ENCODE measurements around the gene C16orf54. TPM values are rescaled to one million over a fixed set of nuclear protein-coding genes. Genes with fewer than 3 reads are reported as not detected.
"Not testable (repeated sequence)": the region's sequence is repeated elsewhere in the genome, so short reads cannot be mapped to it uniquely, and the experiment has no call there.

Gene C16orf54
- total RNA-seq, 1 experiment from 2014 or later, result not detected

DNA sequence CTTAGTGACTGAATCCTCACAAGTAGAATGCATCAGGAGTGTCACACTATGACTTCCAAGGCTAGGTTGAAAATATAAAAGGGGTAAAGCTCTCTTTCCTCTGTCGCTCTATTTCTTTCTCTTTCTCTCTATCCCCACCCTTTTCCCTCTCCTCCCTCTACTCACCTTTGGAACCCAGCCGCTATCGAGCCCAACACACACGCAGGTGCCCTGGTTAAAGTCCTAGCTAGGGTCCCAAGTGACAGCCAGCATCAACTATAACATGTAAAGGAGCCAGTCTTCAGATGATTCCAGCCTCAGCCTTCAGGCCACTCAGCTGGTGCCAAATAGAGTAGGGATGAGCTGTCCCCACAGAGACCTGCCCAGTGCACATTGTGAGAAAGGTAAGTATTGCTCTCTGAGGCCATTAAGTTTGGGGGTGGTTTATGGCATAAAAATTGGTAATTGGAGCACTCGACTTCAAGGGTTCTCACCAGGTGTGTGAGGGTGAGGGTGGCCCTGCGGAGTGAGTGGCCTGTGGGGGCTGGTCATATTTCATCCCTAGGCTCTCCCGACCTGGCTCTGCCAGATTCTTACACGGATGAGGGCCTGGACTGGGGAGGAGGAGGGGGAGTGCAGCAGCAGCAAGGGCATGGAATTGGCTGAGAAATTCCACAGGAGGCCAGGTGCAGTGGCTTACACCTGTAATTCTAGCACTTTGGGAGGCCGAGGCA is 14.9 kb upstream of the C16orf54 start:
- Mint-ChIP-seq H3K27me3 (ENCODE audit: unreplicated experiment) (no peaks in the 10 kb centered on the region), H3K9me3 (ENCODE audit: low read depth, unreplicated experiment) (no peaks in the 10 kb centered on the region), H3K4me1 (ENCODE audit: low read depth, unreplicated experiment) (peaks cover 18% of the 10 kb centered on the region), H3K36me3 (ENCODE audit: insufficient read depth, unreplicated experiment) (peaks cover 12% of the 10 kb centered on the region), H3K27ac (ENCODE audit: unreplicated experiment) (no peak overlapping the region), H3K4me3 (ENCODE audit: low read depth, unreplicated experiment) (no peak overlapping the region)
- CTCF ChIA-PET, result no interaction called here
- DNase-seq, result no peak
- intact Hi-C loops (cut with micrococcal nuclease; ENCODE audit: unreplicated experiment), result no loop called here
- TF ChIP-seq, protein P1, sequence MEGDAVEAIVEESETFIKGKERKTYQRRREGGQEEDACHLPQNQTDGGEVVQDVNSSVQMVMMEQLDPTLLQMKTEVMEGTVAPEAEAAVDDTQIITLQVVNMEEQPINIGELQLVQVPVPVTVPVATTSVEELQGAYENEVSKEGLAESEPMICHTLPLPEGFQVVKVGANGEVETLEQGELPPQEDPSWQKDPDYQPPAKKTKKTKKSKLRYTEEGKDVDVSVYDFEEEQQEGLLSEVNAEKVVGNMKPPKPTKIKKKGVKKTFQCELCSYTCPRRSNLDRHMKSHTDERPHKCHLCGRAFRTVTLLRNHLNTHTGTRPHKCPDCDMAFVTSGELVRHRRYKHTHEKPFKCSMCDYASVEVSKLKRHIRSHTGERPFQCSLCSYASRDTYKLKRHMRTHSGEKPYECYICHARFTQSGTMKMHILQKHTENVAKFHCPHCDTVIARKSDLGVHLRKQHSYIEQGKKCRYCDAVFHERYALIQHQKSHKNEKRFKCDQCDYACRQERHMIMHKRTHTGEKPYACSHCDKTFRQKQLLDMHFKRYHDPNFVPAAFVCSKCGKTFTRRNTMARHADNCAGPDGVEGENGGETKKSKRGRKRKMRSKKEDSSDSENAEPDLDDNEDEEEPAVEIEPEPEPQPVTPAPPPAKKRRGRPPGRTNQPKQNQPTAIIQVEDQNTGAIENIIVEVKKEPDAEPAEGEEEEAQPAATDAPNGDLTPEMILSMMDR (IDR thresholded peaks at IDR 0.05; ENCODE audit: unreplicated experiment), result no peak
- no TSS peak for BruUV-seq (replicated peaks)

DNA sequence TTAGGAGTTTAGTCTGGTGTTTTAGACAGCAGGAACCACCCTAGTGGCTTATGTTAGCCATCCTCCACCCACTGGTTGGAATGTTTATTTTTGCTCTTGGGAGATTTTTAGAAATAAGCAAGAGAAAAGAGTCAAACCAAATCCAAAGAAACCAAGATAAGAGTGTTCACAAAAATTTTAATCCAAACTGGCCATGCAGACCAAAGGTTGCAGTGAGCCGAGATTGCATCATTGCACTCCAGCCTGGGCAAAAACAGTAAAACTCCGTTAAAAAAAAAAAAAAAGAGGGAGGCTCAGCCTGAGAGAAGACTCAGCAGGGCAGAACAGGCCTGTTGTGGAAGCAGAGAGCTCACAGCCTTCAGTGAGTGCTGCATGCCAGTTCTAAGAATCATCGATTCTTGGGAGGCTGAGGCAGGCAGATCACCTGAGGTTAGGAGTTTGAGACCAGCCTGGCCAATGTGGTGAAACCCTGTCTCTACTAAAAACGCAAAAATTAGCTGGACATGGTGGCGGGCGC is 12.2 kb upstream of the C16orf54 start:
- Mint-ChIP-seq H3K27ac (ENCODE audit: unreplicated experiment) (no peak overlapping the region), H3K9me3 (ENCODE audit: low read depth, unreplicated experiment) (no peaks in the 10 kb centered on the region), H3K36me3 (ENCODE audit: insufficient read depth, unreplicated experiment) (peaks cover 3% of the 10 kb centered on the region), H3K27me3 (ENCODE audit: unreplicated experiment) (no peaks in the 10 kb centered on the region), H3K4me1 (ENCODE audit: low read depth, unreplicated experiment) (peaks cover 8% of the 10 kb centered on the region), H3K4me3 (ENCODE audit: low read depth, unreplicated experiment) (no peak overlapping the region)
- BruUV-seq (replicated peaks), result no TSS peak
- CTCF ChIA-PET, result no interaction called here
- TF ChIP-seq, protein P1 (IDR thresholded peaks at IDR 0.05; ENCODE audit: unreplicated experiment), result no peak
- DNase-seq, result no peak
- intact Hi-C loops (cut with micrococcal nuclease; ENCODE audit: unreplicated experiment), result no loop called here

DNA sequence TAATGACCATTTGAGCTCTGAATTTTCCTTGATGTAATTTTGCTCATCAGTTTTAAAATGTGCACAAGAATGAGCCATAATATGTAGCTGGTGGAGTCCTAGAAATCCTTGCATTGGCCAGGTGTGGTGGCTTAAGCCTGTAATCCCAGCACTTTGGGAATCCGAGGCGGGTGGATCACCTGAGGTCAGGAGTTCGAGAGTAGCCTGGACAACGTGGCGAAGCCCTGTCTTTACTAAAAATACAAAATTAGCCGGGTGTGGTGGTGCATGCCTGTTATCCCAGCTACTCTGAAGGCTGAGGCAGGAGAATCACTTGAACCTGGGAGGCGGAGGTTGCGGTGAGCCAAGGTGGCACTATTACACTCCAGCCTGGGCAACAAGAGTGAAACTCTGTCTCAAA is 11.3 kb upstream of the C16orf54 start:
- BruUV-seq (replicated peaks); H3K4me3 Mint-ChIP-seq (ENCODE audit: low read depth, unreplicated experiment); H3K27ac Mint-ChIP-seq (ENCODE audit: unreplicated experiment); CTCF ChIA-PET; H3K36me3 Mint-ChIP-seq (ENCODE audit: insufficient read depth, unreplicated experiment); DNase-seq; intact Hi-C loops (cut with micrococcal nuclease; ENCODE audit: unreplicated experiment); H3K4me1 Mint-ChIP-seq (ENCODE audit: low read depth, unreplicated experiment); H3K27me3 Mint-ChIP-seq (ENCODE audit: unreplicated experiment); H3K9me3 Mint-ChIP-seq (ENCODE audit: low read depth, unreplicated experiment): not testable (repeated sequence)

DNA sequence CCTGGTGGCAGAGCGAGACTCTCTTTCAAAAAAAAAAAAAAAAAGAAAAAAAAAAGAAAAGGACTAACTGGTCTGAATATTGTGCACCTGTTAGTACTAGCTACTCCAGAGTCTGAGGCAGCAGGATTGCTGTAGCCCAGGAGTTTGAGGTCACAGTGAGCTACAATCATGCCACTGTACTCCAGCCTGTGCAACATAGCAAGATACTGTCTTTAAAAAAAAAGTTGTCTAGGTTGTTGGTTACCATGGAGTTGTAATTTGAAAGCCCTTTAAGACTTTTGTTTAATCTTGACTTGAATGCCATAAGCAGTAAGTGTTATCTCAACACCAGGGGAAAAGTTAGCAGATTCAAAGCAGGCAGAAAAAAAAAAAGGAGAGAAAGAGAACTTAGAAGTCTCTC is 10.9 kb upstream of the C16orf54 start:
- intact Hi-C loops (cut with micrococcal nuclease; ENCODE audit: unreplicated experiment), result no loop called here
- no peaks in the 10 kb centered on the region for H3K27me3 Mint-ChIP-seq (ENCODE audit: unreplicated experiment)
- no peak for DNase-seq
- H3K4me3 Mint-ChIP-seq (ENCODE audit: low read depth, unreplicated experiment), result no peak overlapping the region
- H3K36me3 Mint-ChIP-seq (ENCODE audit: insufficient read depth, unreplicated experiment), result no peaks in the 10 kb centered on the region
- H3K9me3 Mint-ChIP-seq (ENCODE audit: low read depth, unreplicated experiment), result no peaks in the 10 kb centered on the region
- CTCF ChIA-PET, result interaction anchor here (1.0 kb wide), 1 partner anchor 9 kb away, joined by 3 read pairs; no protein-coding TSS in a partner anchor
- H3K4me1 Mint-ChIP-seq (ENCODE audit: low read depth, unreplicated experiment), result peaks cover 8% of the 10 kb centered on the region
- no TSS peak for BruUV-seq (replicated peaks)
- H3K27ac Mint-ChIP-seq (ENCODE audit: unreplicated experiment), result no peak overlapping the region
- TF ChIP-seq, protein P1 (IDR thresholded peaks at IDR 0.05; ENCODE audit: unreplicated experiment), result no peak

DNA sequence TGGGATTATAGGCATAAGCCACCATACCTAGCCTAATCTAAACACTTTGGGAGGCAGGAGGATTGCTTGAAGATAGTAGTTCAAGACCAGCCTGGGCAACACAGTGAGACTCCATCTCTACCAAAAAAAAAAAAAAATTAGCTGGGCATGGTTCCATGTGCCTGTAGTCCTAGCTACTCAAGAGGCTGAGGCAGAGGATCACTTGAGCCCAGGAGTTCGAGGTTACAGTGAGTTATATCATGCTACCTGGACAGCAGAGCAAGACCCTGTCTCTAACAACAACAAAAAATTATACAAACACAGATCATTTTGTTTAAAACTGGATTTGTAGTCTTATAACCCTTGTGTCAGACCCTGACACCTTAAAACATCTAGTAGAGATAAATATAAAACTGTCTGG is 7.7 kb upstream of the C16orf54 start:
- no peak overlapping the region for H3K27ac Mint-ChIP-seq (ENCODE audit: unreplicated experiment)
- peaks cover 8% of the 10 kb centered on the region for H3K4me1 Mint-ChIP-seq (ENCODE audit: low read depth, unreplicated experiment)
- intact Hi-C loops (cut with micrococcal nuclease; ENCODE audit: unreplicated experiment), result no loop called here
- H3K27me3 Mint-ChIP-seq (ENCODE audit: unreplicated experiment), result no peaks in the 10 kb centered on the region
- H3K36me3 Mint-ChIP-seq (ENCODE audit: insufficient read depth, unreplicated experiment), result no peaks in the 10 kb centered on the region
- CTCF ChIA-PET, result interaction anchor here (1.1 to 1.4 kb wide), 2 partner anchors 15 to 25 kb away, joined by 3 read pairs; no protein-coding TSS in a partner anchor
- TF ChIP-seq, protein P1 (IDR thresholded peaks at IDR 0.05; ENCODE audit: unreplicated experiment), result no peak
- no peak overlapping the region for H3K4me3 Mint-ChIP-seq (ENCODE audit: low read depth, unreplicated experiment)
- H3K9me3 Mint-ChIP-seq (ENCODE audit: low read depth, unreplicated experiment), result no peaks in the 10 kb centered on the region
- BruUV-seq (replicated peaks), result no TSS peak
- no peak for DNase-seq

DNA sequence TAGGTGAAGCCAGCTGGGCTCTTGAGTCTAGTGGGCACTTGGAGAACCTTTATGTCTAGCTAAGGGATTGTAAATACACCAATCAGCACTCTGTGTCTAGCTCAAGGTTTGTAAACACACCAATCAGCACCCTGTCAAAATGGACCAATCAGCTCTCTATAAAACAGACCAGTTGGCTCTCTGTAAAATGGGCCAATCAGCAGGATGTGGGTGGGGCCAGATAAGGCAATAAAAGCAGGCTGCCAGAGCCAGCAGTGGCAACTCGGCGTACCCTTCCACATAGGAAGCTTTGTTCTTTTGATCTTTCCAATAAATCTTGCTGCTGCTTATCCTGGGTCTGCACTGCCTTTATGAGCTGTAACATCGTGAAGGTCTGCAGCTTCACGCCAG is 3.0 kb upstream of the C16orf54 start:
- peaks cover 10% of the 10 kb centered on the region for H3K27me3 Mint-ChIP-seq (ENCODE audit: unreplicated experiment)
- BruUV-seq (replicated peaks); DNase-seq; H3K4me3 Mint-ChIP-seq (ENCODE audit: low read depth, unreplicated experiment); intact Hi-C loops (cut with micrococcal nuclease; ENCODE audit: unreplicated experiment); H3K9me3 Mint-ChIP-seq (ENCODE audit: low read depth, unreplicated experiment); H3K36me3 Mint-ChIP-seq (ENCODE audit: insufficient read depth, unreplicated experiment); H3K4me1 Mint-ChIP-seq (ENCODE audit: low read depth, unreplicated experiment); H3K27ac Mint-ChIP-seq (ENCODE audit: unreplicated experiment): not testable (repeated sequence)
- CTCF ChIA-PET, result interaction anchor here (0.7 to 1.1 kb wide), 2 partner anchors 48 to 261 kb away, joined by 3 read pairs; no protein-coding TSS in a partner anchor

Data from Calu3 (cell line).